Kidney (tissue), 14 donors: ENCODE data around the gene SYT1. TPM values are rescaled to one million over a fixed set of nuclear protein-coding genes. Genes with fewer than 3 reads are reported as not detected.
A peak's percentile ranks its signal among the peaks of the same experiment; 100 is the strongest.

ENCODE experiments used
- DNase-seq, 5 donors: peaks; one replicate each; pipeline ENCODE4 v3.0.0-alpha.2; 2013 to 2020
- FAIRE-seq: peaks from 2 replicates; lab custom pipeline; 2012; peaks lifted over from hg19 to GRCh38; lab: Jason Lieb, UNC
- H3K27ac ChIP-seq, 2 donors: one replicate each; pipeline ENCODE4 v1.7.0; 2013; ENCODE audit warnings: low read depth in 2 of 2, low read length in 2 of 2, inconsistent platforms in 1 of 2
- H3K27me3 ChIP-seq: one replicate; pipeline ENCODE4 v1.7.1; 2013; ENCODE audit warnings: low read length, inconsistent platforms; ENCODE audit not compliant: control insufficient read depth, insufficient read depth
- H3K36me3 ChIP-seq, 3 donors: one replicate each; pipeline versions ENCODE4 v1.7.0 to v1.7.1; 2013; ENCODE audit warnings: low read length in 3 of 3, control low read depth in 1 of 3, inconsistent platforms in 1 of 3; ENCODE audit not compliant: insufficient read depth in 3 of 3, control insufficient read depth in 2 of 3
- H3K4me1 ChIP-seq, 3 donors: one replicate each; pipeline versions ENCODE4 v1.7.0 to v1.7.1; 2013; ENCODE audit warnings: low read length in 3 of 3, inconsistent platforms in 1 of 3, low read depth in 1 of 3; ENCODE audit not compliant: control insufficient read depth in 2 of 3, insufficient read depth in 2 of 3
- H3K4me3 ChIP-seq, 3 donors: one replicate each; pipeline versions ENCODE4 v1.7.0 to v1.8.1; 2013; ENCODE audit warnings: low read length in 3 of 3, control low read depth in 1 of 3, inconsistent platforms in 1 of 3
- H3K9ac ChIP-seq, 3 donors: one replicate each; pipeline versions ENCODE4 v1.7.0 to v1.7.1; 2013; ENCODE audit warnings: low read length in 3 of 3, control low read depth in 1 of 3, inconsistent platforms in 1 of 3
- H3K9me3 ChIP-seq, 3 donors: one replicate each; pipeline versions ENCODE4 v1.7.0 to v1.7.1; 2013; ENCODE audit warnings: low read length in 3 of 3, control low read depth in 1 of 3, inconsistent platforms in 1 of 3; ENCODE audit not compliant: control insufficient read depth in 2 of 3, insufficient read depth in 1 of 3
- intact Hi-C: fragments of 100-400 bp; cut with DNase I; formaldehyde crosslinking; loops from one replicate; pipeline ENCODE4 v1.11.1; 2022
- polyA plus RNA-seq: library from polyadenylated mRNA; stranded (reverse); fragments of 350-450 nt; fragmentation: Illumina TruSeq; extraction: RNeasy Lipid Tissue Mini Kit (QIAGEN cat#74804); gene quantifications from one replicate; pipeline ENCODE4 v1.2.3, GENCODE V29; 2014; ENCODE audit warnings: low read depth, low replicate concordance; ENCODE audit not compliant: insufficient read depth
- total RNA-seq: library from RNA; stranded (reverse); fragmentation: NEBNext Ultra II Directional; extraction: Animal tissue kit (Norgen Biotek cat#: 25700); gene quantifications from one replicate; pipeline ENCODE4 v1.2.1, GENCODE V29; 2021
- TF ChIP-seq, protein P1 (sequence below): IDR thresholded peaks from 3 replicates; pipeline ENCODE4 v1.5.1; 2012; ENCODE audit warnings: mild to moderate bottlenecking, moderate library complexity, borderline replicate concordance; ENCODE audit not compliant: insufficient read depth; ENCODE audit errors: extremely low read depth
- donor health status: control.
- donor health status: control.
- donor health status: control.
- donor health status: control.
- donor health status: control.
- donor health status: DM: yes; HTN: yes; CAD: no.
- donor health status: Normal renal cell carcinoma (clear cell type).

The SYT1 gene
- total and polyA plus RNA-seq, 2 donors from 2014 or later, result 0.69 to 1.2 TPM

DNA sequence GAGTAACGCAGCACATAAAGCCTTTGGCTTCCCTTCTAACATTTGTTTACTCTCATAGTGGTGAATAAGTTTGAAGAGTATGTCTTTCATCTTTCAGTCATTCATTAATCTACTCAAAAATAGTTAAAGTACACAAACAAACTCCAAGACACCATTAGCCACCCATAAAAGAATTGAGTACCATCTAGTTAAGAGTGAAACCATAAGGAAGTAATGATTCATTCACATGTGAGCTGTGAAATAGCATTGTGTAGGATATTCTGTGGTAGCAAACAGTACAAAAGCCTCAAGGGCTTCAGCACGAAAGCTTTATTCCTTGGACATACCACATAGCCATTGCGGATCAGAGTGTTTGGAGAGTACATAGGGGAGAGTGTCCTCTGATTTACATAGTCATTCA lies 13.9 kb downstream of the SYT1 start:
- DNase-seq (no peak), FAIRE-seq (no peak)
- intact Hi-C loops, result no loop called here

DNA sequence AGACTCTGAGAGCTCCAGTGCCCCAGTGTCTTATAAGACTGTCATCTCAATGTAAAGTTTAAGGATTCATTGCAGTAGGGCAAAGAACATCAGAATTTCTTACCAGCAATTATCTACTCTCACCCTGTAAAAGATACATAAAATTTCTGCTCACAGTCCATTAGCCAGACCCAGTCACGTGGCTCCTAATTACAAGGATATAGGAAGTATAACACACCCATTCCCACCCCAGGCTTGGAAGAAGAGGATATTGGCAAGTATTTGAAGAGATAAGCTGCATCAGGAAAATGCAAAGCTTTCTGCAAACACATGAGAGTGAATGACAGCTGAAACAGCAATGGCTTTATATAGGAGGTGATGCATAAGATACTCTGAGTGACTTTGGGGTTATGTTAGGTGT lies 14.3 kb downstream of the SYT1 start:
- no peaks in the 10 kb centered on the region for H3K4me1 ChIP-seq
- DNase-seq (no peak), FAIRE-seq (no peak)
- no peak overlapping the region for H3K9ac ChIP-seq
- TF ChIP-seq, protein P1, sequence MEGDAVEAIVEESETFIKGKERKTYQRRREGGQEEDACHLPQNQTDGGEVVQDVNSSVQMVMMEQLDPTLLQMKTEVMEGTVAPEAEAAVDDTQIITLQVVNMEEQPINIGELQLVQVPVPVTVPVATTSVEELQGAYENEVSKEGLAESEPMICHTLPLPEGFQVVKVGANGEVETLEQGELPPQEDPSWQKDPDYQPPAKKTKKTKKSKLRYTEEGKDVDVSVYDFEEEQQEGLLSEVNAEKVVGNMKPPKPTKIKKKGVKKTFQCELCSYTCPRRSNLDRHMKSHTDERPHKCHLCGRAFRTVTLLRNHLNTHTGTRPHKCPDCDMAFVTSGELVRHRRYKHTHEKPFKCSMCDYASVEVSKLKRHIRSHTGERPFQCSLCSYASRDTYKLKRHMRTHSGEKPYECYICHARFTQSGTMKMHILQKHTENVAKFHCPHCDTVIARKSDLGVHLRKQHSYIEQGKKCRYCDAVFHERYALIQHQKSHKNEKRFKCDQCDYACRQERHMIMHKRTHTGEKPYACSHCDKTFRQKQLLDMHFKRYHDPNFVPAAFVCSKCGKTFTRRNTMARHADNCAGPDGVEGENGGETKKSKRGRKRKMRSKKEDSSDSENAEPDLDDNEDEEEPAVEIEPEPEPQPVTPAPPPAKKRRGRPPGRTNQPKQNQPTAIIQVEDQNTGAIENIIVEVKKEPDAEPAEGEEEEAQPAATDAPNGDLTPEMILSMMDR, result no peak
- H3K9me3 ChIP-seq, result no peaks in the 10 kb centered on the region
- H3K36me3 ChIP-seq, result peaks cover 0 to 3% (median 0%) of the 10 kb centered on the region in 3 donors
- intact Hi-C loops, result no loop called here
- H3K27ac ChIP-seq, result no peak overlapping the region
- no peak overlapping the region for H3K4me3 ChIP-seq
- H3K27me3 ChIP-seq, result no peaks in the 10 kb centered on the region

More for the DNA sequence above, 13.9 kb downstream of the SYT1 start:
- H3K9ac ChIP-seq, result no peak overlapping the region
- no peaks in the 10 kb centered on the region for H3K27me3 ChIP-seq
- no peak overlapping the region for H3K4me3 ChIP-seq
- H3K36me3 ChIP-seq, result peaks cover 0 to 3% (median 0%) of the 10 kb centered on the region in 3 donors
- no peaks in the 10 kb centered on the region for H3K4me1 ChIP-seq
- no peak overlapping the region for H3K27ac ChIP-seq
- no peaks in the 10 kb centered on the region for H3K9me3 ChIP-seq
- TF ChIP-seq, protein P1, result no peak

DNA sequence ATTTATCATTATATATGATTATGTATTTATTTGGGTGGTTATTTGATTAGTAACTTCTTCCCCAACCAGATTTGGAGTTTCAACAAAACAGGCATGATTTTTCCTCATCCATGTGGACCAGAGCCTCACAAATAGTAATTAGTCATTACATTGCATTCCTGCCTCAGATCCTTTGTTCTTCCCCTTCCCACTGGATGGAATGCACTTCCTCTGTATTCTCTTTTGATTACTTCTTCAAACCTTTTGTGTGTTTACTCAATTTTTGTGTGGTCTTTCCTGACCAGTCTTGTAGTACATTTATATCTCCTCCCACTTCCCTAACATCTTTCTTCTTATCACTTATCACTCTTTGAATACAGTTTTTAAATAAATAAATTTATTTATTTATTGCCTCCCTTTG lies 15.5 kb downstream of the SYT1 start:
- TF ChIP-seq, protein P1, result no peak
- H3K27ac ChIP-seq, result no peak overlapping the region
- FAIRE-seq (no peak), DNase-seq (peak in 1 of 5 donors; percentile 4)
- no peaks in the 10 kb centered on the region for H3K4me1 ChIP-seq
- intact Hi-C loops, result no loop called here
- peaks cover 0 to 3% (median 0%) of the 10 kb centered on the region in 3 donors for H3K36me3 ChIP-seq
- H3K9ac ChIP-seq, result no peak overlapping the region
- H3K27me3 ChIP-seq, result no peaks in the 10 kb centered on the region
- H3K9me3 ChIP-seq, result no peaks in the 10 kb centered on the region
- H3K4me3 ChIP-seq, result no peak overlapping the region

DNA sequence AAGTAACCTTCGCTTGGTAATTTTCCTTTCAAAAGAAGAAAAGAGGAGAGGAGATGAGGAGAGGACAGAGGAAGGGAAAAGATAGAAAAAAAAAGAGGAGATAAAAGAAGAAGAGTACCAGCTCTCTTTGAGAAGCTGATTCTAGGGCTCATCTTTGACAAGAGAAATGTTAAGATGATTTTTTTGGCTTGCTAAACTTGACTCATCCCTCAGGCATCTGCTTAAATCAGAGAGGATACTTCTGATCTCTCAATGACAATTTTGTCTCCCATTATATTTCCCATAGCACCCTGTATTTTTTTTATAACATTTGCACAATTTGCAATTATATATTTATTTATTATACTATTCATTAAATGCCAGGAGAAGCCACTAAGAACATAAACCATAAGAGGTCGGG lies 17.1 kb downstream of the SYT1 start:
- FAIRE-seq (no peak), DNase-seq (no peak)
- H3K9me3 ChIP-seq, result no peaks in the 10 kb centered on the region
- H3K4me3 ChIP-seq, result no peak overlapping the region
- no peak overlapping the region for H3K27ac ChIP-seq
- TF ChIP-seq, protein P1, result no peak
- intact Hi-C loops, result no loop called here
- no peaks in the 10 kb centered on the region for H3K4me1 ChIP-seq
- H3K9ac ChIP-seq, result no peak overlapping the region
- H3K36me3 ChIP-seq, result peaks cover 0 to 3% (median 0%) of the 10 kb centered on the region in 3 donors
- H3K27me3 ChIP-seq, result no peaks in the 10 kb centered on the region
